Smooth muscle cell (in vitro differentiated cells): ENCODE results near the gene PCDHGC4. TPM values are rescaled to one million over a fixed set of nuclear protein-coding genes. Genes with fewer than 3 reads are reported as not detected.

ENCODE experiments used
- DNase-seq: peaks from one replicate; lab custom pipeline; 2025; ENCODE audit not compliant: unreplicated experiment; lab: John Stamatoyannopoulos, UW
- H2AFZ ChIP-seq: fragments of 200-600 bp; sonication (generic); 2 replicates; pipeline ENCODE4 v1.6.0; 2016; ENCODE audit warnings: antibody characterized with exemption, low read depth, mild to moderate bottlenecking
- H3F3A ChIP-seq: fragments of 200-600 bp; sonication (generic); 2 replicates; pipeline ENCODE4 v1.6.0; 2017; ENCODE audit warnings: antibody characterized with exemption, low read depth
- H3K27ac ChIP-seq: fragments of 200-600 bp; sonication (generic); 2 replicates; pipeline ENCODE4 v1.5.1; 2016; ENCODE audit warnings: low read depth, mild to moderate bottlenecking
- H3K27me3 ChIP-seq: fragments of 200-600 bp; sonication (generic); 2 replicates; pipeline ENCODE4 v1.6.1; 2016; ENCODE audit warnings: low read depth, mild to moderate bottlenecking
- H3K36me3 ChIP-seq: fragments of 200-600 bp; sonication (generic); 2 replicates; pipeline ENCODE4 v1.5.1; 2016; ENCODE audit warnings: low read depth
- H3K4me1 ChIP-seq: fragments of 200-600 bp; sonication (generic); 2 replicates; pipeline ENCODE4 v1.5.1; 2016; ENCODE audit warnings: low read depth
- H3K4me2 ChIP-seq: fragments of 200-600 bp; sonication (generic); 2 replicates; pipeline ENCODE4 v1.6.0; 2016; ENCODE audit warnings: mild to moderate bottlenecking
- H3K4me3 ChIP-seq: fragments of 200-600 bp; sonication (generic); 2 replicates; pipeline ENCODE4 v1.5.1; 2016; ENCODE audit warnings: mild to moderate bottlenecking
- H3K79me2 ChIP-seq: fragments of 200-600 bp; sonication (generic); 2 replicates; pipeline ENCODE4 v1.6.0; 2016; ENCODE audit warnings: low read depth, mild to moderate bottlenecking
- H3K9ac ChIP-seq: fragments of 200-600 bp; sonication (generic); 2 replicates; pipeline ENCODE4 v1.6.0; 2016; ENCODE audit warnings: low read depth
- H3K9me3 ChIP-seq: fragments of 200-600 bp; sonication (generic); replicated peaks from 2 replicates; pipeline ENCODE4 v1.5.1; 2016; ENCODE audit warnings: low read depth
- H4K20me1 ChIP-seq: fragments of 200-600 bp; sonication (generic); 2 replicates; pipeline ENCODE4 v1.6.0; 2016; ENCODE audit warnings: low read depth
- CTCF ChIP-seq: fragments of 200-600 bp; sonication (generic); IDR thresholded peaks from 2 replicates; pipeline ENCODE4 v1.5.1; 2017; ENCODE audit warnings: borderline replicate concordance, mild to moderate bottlenecking, antibody characterized with exemption; ENCODE audit not compliant: insufficient read depth, poor library complexity, severe bottlenecking
- WGBS: methylation state at CpG from one replicate; pipeline ENCODE4 v1.1.7; 2016; ENCODE audit warnings: low lambda C conversion rate; 5-methylcytosine and 5-hydroxymethylcytosine counted together
- polyA plus RNA-seq: library from polyadenylated mRNA; unstranded; fragments of >200 nt; fragmentation: Nextera tagmentation; extraction: Ambion mirVana; gene quantifications from 2 replicates; pipeline ENCODE4 v1.2.1, GENCODE V29; 2016
- total RNA-seq: library from RNA; depleted of rRNA; stranded (reverse); fragments of >200 nt; gene quantifications from 2 replicates; pipeline ENCODE4 v1.2.3, GENCODE V29; 2014

PCDHGC4 gene
- total and polyA plus RNA-seq, 2 experiments from 2014 or later = 0.16 to 3.8 TPM

GRCh38 chr5:141490771-141491170, 5.9 kb downstream of the PCDHGC4 start:
- Histone ChIP-seq H3K4me3 (no peak overlapping the region), H3F3A (peaks cover 45% of the 10 kb centered on the region), H3K4me1 (peaks cover 20% of the 10 kb centered on the region), H3K4me2 (no peak overlapping the region), H3K27ac (no peak overlapping the region), H3K79me2 (peaks cover 42% of the 10 kb centered on the region), H4K20me1 (peaks cover 75% of the 10 kb centered on the region), H3K9ac (no peak overlapping the region), H2AFZ (no peak overlapping the region), H3K9me3 (no peaks in the 10 kb centered on the region), H3K36me3 (no peaks in the 10 kb centered on the region), H3K27me3 (no peaks in the 10 kb centered on the region)
- 97% methylated on average over 13 of the region's 13 CpGs for WGBS
- TF ChIP-seq CTCF = no peak
- DNase-seq = no peak

- Histone ChIP-seq H2AFZ (no peak overlapping the region), H3K36me3 (no peaks in the 10 kb centered on the region), H3K9ac (no peak overlapping the region), H3K79me2 (peaks cover 34% of the 10 kb centered on the region), H4K20me1 (peaks cover 67% of the 10 kb centered on the region), H3F3A (peaks cover 40% of the 10 kb centered on the region), H3K27ac (no peak overlapping the region), H3K27me3 (no peaks in the 10 kb centered on the region), H3K4me3 (no peak overlapping the region), H3K4me2 (peak overlapping the region; percentile 73), H3K9me3 (no peaks in the 10 kb centered on the region), H3K4me1 (peaks cover 25% of the 10 kb centered on the region)
- 38% methylated on average over 64 of the region's 66 CpGs for WGBS
- TF ChIP-seq CTCF = no peak
- DNase-seq = no peak
These were observed 6.7 kb downstream of the PCDHGC4 start for GRCh38 chr5:141491323-141492167.

GRCh38 chr5:141492168-141492885, 7.5 kb downstream of the PCDHGC4 start:
- Histone ChIP-seq H3F3A (peaks cover 39% of the 10 kb centered on the region), H3K36me3 (no peaks in the 10 kb centered on the region), H3K4me2 (peak overlapping the region; percentile 73), H3K9me3 (no peaks in the 10 kb centered on the region), H3K27ac (no peak overlapping the region), H3K4me1 (peaks cover 25% of the 10 kb centered on the region), H3K79me2 (peaks cover 33% of the 10 kb centered on the region), H3K27me3 (no peaks in the 10 kb centered on the region), H4K20me1 (peaks cover 59% of the 10 kb centered on the region), H2AFZ (no peak overlapping the region), H3K4me3 (no peak overlapping the region), H3K9ac (no peak overlapping the region)
- DNase-seq = no peak
- WGBS = 41% methylated on average over 50 of the region's 68 CpGs
- no peak for TF ChIP-seq CTCF
